ENCODE data around the gene KRT80. TPM values are rescaled to one million over a fixed set of nuclear protein-coding genes. Genes with fewer than 3 reads are reported as not detected.

The KRT80 gene
- total and polyA plus RNA-seq, 2 experiments from 2014 or later = not detected

DNA sequence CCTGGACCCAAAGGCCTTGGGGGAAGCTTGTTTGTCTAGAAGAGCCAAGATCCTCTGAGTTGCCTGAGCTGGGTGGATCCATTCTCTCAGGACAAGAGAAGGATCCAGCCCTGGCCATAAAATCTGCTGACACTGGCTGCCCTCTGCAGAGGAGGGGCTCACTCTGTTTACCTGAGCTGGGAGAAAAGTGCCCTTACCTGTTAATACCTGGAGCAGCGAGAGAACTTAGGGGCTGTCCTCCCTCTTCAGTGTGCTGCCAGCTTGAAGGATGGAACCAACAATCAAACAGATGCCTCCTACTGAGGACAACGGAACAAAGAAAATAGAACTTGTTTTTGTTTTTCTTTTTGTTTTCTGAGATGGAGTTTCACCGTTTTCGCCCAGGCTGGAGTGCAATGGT lies 33.9 kb upstream of the KRT80 start:
- H3K27me3 ChIP-seq (ENCODE audit: insufficient read depth) = no peaks in the 10 kb centered on the region
- Mint-ChIP-seq H3K27ac (no peak overlapping the region), H3K9me3 (no peaks in the 10 kb centered on the region; the same call in 2 of the 3 replicates), H3K36me3 (ENCODE audit: low read depth) (no peaks in the 10 kb centered on the region), H3K4me3 (no peak overlapping the region), H3K4me1 (peaks cover 4% of the 10 kb centered on the region), H3K27me3 (ENCODE audit: insufficient read depth, low read depth, poor library complexity) (peaks cover 6% of the 10 kb centered on the region)
- H3K4me1 ChIP-seq (ENCODE audit: insufficient read depth) = no peaks in the 10 kb centered on the region
- no peak overlapping the region for H2AFZ ChIP-seq
- ATAC-seq (no peak; the same call in 2 of the 3 replicates), DNase-seq (ENCODE audit: low spot score) (no peak)
- H4K20me1 ChIP-seq (replicated peaks; ENCODE audit: insufficient read depth) = no peaks in the 10 kb centered on the region
- no peak for TF ChIP-seq JUNB (IDR thresholded peaks at IDR 0.05; ENCODE audit: unreplicated experiment)
- no peak for TF ChIP-seq STAT1 (IDR thresholded peaks at IDR 0.05; ENCODE audit: unreplicated experiment)
- TF ChIP-seq, protein P1, sequence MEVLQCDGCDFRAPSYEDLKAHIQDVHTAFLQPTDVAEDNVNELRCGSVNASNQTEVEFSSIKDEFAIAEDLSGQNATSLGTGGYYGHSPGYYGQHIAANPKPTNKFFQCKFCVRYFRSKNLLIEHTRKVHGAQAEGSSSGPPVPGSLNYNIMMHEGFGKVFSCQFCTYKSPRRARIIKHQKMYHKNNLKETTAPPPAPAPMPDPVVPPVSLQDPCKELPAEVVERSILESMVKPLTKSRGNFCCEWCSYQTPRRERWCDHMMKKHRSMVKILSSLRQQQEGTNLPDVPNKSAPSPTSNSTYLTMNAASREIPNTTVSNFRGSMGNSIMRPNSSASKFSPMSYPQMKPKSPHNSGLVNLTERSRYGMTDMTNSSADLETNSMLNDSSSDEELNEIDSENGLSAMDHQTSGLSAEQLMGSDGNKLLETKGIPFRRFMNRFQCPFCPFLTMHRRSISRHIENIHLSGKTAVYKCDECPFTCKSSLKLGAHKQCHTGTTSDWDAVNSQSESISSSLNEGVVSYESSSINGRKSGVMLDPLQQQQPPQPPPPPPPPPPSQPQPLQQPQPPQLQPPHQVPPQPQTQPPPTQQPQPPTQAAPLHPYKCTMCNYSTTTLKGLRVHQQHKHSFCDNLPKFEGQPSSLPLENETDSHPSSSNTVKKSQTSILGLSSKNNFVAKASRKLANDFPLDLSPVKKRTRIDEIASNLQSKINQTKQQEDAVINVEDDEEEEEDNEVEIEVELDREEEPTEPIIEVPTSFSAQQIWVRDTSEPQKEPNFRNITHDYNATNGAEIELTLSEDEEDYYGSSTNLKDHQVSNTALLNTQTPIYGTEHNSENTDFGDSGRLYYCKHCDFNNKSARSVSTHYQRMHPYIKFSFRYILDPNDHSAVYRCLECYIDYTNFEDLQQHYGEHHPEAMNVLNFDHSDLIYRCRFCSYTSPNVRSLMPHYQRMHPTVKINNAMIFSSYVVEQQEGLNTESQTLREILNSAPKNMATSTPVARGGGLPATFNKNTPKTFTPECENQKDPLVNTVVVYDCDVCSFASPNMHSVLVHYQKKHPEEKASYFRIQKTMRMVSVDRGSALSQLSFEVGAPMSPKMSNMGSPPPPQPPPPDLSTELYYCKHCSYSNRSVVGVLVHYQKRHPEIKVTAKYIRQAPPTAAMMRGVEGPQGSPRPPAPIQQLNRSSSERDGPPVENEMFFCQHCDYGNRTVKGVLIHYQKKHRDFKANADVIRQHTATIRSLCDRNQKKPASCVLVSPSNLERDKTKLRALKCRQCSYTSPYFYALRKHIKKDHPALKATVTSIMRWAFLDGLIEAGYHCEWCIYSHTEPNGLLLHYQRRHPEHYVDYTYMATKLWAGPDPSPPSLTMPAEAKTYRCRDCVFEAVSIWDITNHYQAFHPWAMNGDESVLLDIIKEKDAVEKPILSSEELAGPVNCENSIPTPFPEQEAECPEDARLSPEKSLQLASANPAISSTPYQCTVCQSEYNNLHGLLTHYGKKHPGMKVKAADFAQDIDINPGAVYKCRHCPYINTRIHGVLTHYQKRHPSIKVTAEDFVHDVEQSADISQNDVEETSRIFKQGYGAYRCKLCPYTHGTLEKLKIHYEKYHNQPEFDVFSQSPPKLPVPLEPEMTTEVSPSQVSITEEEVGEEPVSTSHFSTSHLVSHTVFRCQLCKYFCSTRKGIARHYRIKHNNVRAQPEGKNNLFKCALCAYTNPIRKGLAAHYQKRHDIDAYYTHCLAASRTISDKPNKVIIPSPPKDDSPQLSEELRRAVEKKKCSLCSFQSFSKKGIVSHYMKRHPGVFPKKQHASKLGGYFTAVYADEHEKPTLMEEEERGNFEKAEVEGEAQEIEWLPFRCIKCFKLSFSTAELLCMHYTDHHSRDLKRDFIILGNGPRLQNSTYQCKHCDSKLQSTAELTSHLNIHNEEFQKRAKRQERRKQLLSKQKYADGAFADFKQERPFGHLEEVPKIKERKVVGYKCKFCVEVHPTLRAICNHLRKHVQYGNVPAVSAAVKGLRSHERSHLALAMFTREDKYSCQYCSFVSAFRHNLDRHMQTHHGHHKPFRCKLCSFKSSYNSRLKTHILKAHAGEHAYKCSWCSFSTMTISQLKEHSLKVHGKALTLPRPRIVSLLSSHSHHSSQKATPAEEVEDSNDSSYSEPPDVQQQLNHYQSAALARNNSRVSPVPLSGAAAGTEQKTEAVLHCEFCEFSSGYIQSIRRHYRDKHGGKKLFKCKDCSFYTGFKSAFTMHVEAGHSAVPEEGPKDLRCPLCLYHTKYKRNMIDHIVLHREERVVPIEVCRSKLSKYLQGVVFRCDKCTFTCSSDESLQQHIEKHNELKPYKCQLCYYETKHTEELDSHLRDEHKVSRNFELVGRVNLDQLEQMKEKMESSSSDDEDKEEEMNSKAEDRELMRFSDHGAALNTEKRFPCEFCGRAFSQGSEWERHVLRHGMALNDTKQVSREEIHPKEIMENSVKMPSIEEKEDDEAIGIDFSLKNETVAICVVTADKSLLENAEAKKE (CRISPR knock-in tag; IDR thresholded peaks at IDR 0.05) = no peak
- no peak for TF ChIP-seq NANOG (IDR thresholded peaks at IDR 0.05; ENCODE audit: borderline replicate concordance)
- TF ChIP-seq, protein P2, sequence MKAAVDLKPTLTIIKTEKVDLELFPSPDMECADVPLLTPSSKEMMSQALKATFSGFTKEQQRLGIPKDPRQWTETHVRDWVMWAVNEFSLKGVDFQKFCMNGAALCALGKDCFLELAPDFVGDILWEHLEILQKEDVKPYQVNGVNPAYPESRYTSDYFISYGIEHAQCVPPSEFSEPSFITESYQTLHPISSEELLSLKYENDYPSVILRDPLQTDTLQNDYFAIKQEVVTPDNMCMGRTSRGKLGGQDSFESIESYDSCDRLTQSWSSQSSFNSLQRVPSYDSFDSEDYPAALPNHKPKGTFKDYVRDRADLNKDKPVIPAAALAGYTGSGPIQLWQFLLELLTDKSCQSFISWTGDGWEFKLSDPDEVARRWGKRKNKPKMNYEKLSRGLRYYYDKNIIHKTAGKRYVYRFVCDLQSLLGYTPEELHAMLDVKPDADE (IDR thresholded peaks at IDR 0.05) = no peak
- no peak for TF ChIP-seq POLR2AphosphoS5 (IDR thresholded peaks at IDR 0.05; ENCODE audit: low read depth)
- TF ChIP-seq, protein P3, sequence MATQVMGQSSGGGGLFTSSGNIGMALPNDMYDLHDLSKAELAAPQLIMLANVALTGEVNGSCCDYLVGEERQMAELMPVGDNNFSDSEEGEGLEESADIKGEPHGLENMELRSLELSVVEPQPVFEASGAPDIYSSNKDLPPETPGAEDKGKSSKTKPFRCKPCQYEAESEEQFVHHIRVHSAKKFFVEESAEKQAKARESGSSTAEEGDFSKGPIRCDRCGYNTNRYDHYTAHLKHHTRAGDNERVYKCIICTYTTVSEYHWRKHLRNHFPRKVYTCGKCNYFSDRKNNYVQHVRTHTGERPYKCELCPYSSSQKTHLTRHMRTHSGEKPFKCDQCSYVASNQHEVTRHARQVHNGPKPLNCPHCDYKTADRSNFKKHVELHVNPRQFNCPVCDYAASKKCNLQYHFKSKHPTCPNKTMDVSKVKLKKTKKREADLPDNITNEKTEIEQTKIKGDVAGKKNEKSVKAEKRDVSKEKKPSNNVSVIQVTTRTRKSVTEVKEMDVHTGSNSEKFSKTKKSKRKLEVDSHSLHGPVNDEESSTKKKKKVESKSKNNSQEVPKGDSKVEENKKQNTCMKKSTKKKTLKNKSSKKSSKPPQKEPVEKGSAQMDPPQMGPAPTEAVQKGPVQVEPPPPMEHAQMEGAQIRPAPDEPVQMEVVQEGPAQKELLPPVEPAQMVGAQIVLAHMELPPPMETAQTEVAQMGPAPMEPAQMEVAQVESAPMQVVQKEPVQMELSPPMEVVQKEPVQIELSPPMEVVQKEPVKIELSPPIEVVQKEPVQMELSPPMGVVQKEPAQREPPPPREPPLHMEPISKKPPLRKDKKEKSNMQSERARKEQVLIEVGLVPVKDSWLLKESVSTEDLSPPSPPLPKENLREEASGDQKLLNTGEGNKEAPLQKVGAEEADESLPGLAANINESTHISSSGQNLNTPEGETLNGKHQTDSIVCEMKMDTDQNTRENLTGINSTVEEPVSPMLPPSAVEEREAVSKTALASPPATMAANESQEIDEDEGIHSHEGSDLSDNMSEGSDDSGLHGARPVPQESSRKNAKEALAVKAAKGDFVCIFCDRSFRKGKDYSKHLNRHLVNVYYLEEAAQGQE (IDR thresholded peaks at IDR 0.05; ENCODE audit: unreplicated experiment) = no peak
- no peak for TF ChIP-seq EZH2 (IDR thresholded peaks at IDR 0.05; ENCODE audit: low read depth, unreplicated experiment)
- no peak for TF ChIP-seq EZH2phosphoT487 (IDR thresholded peaks at IDR 0.05; ENCODE audit: unreplicated experiment)
- TF ChIP-seq ZNF114 (CRISPR knock-in tag; IDR thresholded peaks at IDR 0.05) = no peak
- TF ChIP-seq ZNF331 (CRISPR knock-in tag; IDR thresholded peaks at IDR 0.05; ENCODE audit: low read depth) = no peak
- TF ChIP-seq, protein P4, sequence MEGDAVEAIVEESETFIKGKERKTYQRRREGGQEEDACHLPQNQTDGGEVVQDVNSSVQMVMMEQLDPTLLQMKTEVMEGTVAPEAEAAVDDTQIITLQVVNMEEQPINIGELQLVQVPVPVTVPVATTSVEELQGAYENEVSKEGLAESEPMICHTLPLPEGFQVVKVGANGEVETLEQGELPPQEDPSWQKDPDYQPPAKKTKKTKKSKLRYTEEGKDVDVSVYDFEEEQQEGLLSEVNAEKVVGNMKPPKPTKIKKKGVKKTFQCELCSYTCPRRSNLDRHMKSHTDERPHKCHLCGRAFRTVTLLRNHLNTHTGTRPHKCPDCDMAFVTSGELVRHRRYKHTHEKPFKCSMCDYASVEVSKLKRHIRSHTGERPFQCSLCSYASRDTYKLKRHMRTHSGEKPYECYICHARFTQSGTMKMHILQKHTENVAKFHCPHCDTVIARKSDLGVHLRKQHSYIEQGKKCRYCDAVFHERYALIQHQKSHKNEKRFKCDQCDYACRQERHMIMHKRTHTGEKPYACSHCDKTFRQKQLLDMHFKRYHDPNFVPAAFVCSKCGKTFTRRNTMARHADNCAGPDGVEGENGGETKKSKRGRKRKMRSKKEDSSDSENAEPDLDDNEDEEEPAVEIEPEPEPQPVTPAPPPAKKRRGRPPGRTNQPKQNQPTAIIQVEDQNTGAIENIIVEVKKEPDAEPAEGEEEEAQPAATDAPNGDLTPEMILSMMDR (conservative IDR thresholded peaks at IDR 0.05; ENCODE audit: low read depth in 2 of 2) = no peak
- no peak for TF ChIP-seq CREB1 (CRISPR knock-in tag; IDR thresholded peaks at IDR 0.05; ENCODE audit: low read depth)
- no peaks in the 10 kb centered on the region for H3K9me2 ChIP-seq (ENCODE audit: insufficient read depth)
- H3K79me2 ChIP-seq (replicated peaks; ENCODE audit: insufficient read depth) = no peaks in the 10 kb centered on the region
- no peak overlapping the region for H3K4me2 ChIP-seq
- no peak overlapping the region for H3K27ac ChIP-seq (ENCODE audit: low read depth)
- H3K4me3 ChIP-seq = no peak overlapping the region
- H3K36me3 ChIP-seq (ENCODE audit: insufficient read depth) = no peaks in the 10 kb centered on the region
- H3F3A ChIP-seq (replicated peaks; ENCODE audit: low read depth) = no peaks in the 10 kb centered on the region

Measured in GM23338 (cell line).